Pons (tissue), 1 donor: Measurements from ENCODE around the gene MAML2.

Experiments
- DNase-seq: peaks from one replicate; pipeline ENCODE4 v3.0.0-alpha.2; 2016; ENCODE audit warnings: low spot score

Gene MAML2

GRCh38 chr11:96038046-96038445 lies 304.9 kb downstream of the MAML2 start:
- no peak for DNase-seq

GRCh38 chr11:96037405-96037949 lies 305.5 kb downstream of the MAML2 start:
- peak; percentile 40 for DNase-seq

DNA sequence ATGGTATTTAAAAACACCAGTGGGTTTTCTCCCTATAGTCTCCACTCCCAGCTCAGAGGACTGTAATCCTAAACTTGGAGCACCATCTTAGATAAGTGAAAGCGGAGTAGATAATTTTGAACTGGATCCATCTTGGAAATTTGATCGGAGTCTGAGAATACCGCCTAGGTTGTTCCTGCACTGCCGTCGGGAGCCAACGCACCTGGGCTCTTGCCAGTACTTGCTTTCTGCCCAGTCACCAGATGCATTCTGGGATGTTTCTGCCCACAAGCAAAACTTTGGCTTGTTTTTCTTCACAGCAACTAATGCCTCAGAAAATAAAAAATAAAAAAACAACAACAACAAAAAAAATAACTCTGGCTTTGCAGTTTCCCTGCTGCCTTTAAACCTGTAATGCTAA lies 306.1 kb downstream of the MAML2 start:
- DNase-seq: no peak

GRCh38 chr11:96035740-96036078 lies 307.3 kb downstream of the MAML2 start:
- no peak for DNase-seq

DNA sequence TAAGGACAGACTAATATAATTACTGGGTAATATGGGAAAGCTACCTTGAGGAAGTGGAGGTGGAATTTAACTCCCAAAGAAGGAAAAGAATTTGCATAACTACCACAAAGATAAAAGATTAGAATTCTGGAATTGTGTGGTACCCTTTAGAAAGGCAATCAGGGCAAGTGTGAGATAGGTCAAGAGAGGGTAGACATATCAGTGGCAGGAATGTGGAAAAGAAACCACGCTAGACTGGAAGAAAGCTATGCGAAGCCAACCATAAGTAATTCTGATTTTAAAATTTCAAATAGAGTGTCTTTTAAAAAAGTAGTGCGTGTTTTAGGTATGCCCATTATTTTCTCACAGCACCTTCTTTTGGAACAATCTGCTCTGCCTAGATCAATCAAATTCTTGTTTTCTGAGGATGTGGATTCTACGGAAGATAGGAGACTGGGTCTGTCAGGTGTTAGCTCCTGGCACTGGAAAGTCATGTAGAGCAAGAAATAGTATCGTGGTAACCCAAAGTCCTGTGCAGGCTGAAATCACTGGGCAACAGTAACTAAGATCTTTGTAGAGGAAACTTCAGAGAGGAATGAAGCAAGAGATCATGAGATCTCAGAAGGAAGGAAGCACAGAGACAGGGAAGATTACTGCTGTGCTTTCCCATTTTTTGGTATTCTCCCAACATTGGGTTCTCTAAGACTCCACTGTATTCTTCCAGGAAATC lies 307.8 kb downstream of the MAML2 start:
- peak; percentile 51 for DNase-seq

DNA sequence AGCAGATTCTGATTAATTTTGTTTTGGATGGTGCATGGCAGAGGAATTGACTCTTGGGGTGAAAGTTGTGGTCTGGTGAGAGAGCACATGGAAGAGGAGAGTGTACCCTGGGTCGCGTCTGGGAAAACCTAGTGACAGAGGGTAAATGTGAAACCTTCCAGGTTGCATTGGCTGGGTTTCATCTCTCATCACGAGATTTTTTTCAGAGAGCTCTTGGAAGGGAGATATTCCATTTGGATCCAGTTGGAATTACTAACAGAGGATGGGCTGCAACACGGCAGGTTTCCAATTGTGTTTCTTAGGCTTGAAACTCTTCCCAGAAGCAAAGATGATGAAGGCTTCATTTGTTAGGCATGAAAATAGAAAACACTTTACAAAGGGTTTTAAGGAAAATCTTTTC lies 309.4 kb downstream of the MAML2 start:
- DNase-seq: peak; percentile 32

DNA sequence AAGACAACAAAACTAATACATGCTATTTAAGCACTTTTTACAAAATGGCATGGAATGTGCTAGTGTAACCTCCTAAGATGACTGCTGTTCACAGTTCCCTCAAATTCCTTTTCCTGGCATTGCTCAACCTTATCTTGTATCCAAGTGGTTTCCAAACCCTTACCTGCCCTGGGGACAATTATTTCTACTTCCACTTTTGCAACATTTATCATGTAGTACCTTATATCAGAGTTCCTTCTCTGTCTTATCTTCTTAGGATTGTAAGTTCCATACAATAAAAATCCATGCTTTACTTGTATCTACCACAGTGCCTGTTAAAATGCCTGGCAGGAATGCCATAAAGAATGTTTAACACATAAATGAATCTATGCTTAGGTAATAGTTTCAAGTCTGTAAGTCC lies 309.9 kb downstream of the MAML2 start:
- no peak for DNase-seq

DNA sequence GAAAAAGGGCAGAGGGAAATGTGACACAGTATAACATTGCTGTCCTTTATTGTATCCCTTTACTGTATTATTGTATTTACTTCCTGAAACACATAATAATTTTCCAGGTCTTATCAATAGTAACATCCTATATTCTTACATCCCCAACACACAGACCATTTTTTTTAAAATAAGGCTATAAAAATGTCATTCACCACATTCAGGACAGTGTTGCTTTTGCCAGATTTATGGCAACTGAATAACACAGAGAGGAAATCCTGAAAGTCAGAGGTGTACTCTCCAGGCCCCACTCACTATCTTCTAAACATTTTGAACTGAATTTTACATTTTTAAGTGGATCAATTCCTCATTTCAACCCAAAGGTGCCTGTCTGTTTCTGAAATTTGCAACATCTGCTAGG lies 314.2 kb downstream of the MAML2 start:
- no peak for DNase-seq

DNA sequence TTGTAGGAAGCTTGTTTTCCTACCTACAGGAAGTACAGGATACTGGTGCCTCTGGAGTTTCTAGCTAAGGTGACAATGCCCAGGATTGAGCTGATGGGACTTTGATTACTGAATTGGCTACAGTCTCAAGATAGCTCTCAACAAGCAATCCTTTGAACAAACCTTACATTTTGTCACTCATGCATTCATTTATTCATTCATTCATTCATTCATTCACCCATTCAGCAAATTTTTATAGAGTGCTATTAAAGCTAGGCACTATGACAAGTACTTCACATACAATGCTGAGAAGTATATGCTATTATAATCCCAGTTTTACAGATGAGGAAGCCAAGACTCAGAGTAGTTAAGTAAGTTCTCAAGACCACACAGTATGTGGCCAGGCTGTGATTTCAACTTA lies 316.0 kb downstream of the MAML2 start:
- DNase-seq: no peak

- no peak for DNase-seq
Observed at GRCh38 chr11:96026310-96026709, 316.7 kb downstream of the MAML2 start.

- DNase-seq: no peak
Observed at GRCh38 chr11:96024666-96025065, 318.3 kb downstream of the MAML2 start.

- DNase-seq: no peak
Observed at GRCh38 chr11:96023275-96023674, 319.7 kb downstream of the MAML2 start.

GRCh38 chr11:96021901-96022650 lies 320.9 kb downstream of the MAML2 start:
- no peak for DNase-seq

GRCh38 chr11:96019810-96020747 lies 322.9 kb downstream of the MAML2 start:
- no peak for DNase-seq

GRCh38 chr11:96019281-96019680 lies 323.7 kb downstream of the MAML2 start:
- no peak for DNase-seq

- no peak for DNase-seq
Observed at GRCh38 chr11:96017856-96018255, 325.1 kb downstream of the MAML2 start.

GRCh38 chr11:96016978-96017502 lies 326.0 kb downstream of the MAML2 start:
- no peak for DNase-seq

DNA sequence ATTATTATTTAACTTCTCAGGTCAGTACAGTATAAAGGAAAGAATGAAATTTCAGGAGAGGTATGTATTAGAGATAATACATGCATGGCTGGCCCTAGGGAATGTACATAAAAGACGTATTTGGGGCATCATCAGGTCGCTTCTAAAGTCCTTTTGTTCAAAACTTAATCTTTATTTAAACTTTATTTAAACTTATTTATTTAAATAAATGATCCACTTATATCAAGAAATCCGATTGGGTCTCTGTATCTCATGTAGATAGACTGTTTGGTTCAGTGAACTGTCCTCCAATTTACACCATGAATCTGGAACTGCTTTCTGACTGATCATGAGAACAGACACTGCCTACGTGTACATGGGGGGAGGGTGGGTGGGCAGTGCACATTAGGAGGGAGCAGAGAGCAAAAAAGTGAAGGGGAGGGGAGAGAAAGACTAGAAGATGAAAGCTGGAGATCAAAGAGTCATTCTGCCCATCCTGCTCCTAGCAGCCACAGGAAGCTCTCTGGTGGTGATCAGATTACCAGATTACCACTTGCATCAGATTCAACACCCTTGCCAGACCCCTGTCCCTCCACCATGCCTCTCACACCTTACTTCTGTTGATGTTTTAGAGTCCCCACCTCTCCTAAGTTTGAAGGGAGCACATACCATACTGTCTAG lies 327.0 kb downstream of the MAML2 start:
- no peak for DNase-seq

- DNase-seq: no peak
Observed at GRCh38 chr11:96014217-96014616, 328.8 kb downstream of the MAML2 start.

GRCh38 chr11:96013461-96014213 lies 329.4 kb downstream of the MAML2 start:
- DNase-seq: no peak
